ENCODE results near the gene KCNT2. TPM values are rescaled to one million over a fixed set of nuclear protein-coding genes. Genes with fewer than 3 reads are reported as not detected.

KCNT2 gene
- total and polyA plus RNA-seq, 10 of the 15 experiments (the other 5 are each of a cell fraction or from before 2014, with no cell fraction given) = not detected

- TF ChIP-seq PKNOX1 (IDR thresholded peaks at IDR 0.05) (no peak), ATF2 (IDR thresholded peaks at IDR 0.05; ENCODE audit: low read length) (no peak), BMI1 (IDR thresholded peaks at IDR 0.05; ENCODE audit: borderline replicate concordance) (no peak), LARP7 (IDR thresholded peaks at IDR 0.05) (no peak)
Measured at GRCh38 chr1:196603651-196604050, 4.6 kb downstream of the KCNT2 start (continued).

- WGBS (ENCODE audit: insufficient coverage, insufficient replicate concordance, low lambda C conversion rate, missing lambda C conversion rate) = 13% methylated on average over 2 of the region's 2 CpGs
- H3K27me3 ChIP-seq (replicated peaks in 1 of 2; ENCODE audit: control insufficient read depth in 2 of 2, insufficient read depth in 2 of 2, low read length in 1 of 2) = no peaks in the 10 kb centered on the region
- POLR2A ChIA-PET = no interaction called here
- no peaks in the 10 kb centered on the region for H3K36me3 ChIP-seq (ENCODE audit: control insufficient read depth in 2 of 2, insufficient read depth in 2 of 2, low read length in 1 of 2)
- ATAC-seq (no peak), DNase-seq (ENCODE audit: low read depth, low spot score) (no peak), FAIRE-seq (no peak)
- no peaks in the 10 kb centered on the region for H4K20me1 ChIP-seq (ENCODE audit: control insufficient read depth, insufficient read depth)
- H3K79me2 ChIP-seq (ENCODE audit: control insufficient read depth, insufficient read depth, low read length) = no peaks in the 10 kb centered on the region
- in situ Hi-C loops (cut with MboI) (no loop called here), intact Hi-C loops (cut with micrococcal nuclease; ENCODE audit: unreplicated experiment) (no loop called here)
- no peak overlapping the region for H2AFZ ChIP-seq (ENCODE audit: control insufficient read depth, low read depth, low read length)
- no TSS peak for BruUV-seq (replicated peaks)
- H3K4me3 ChIP-seq = no peak overlapping the region
- H3K4me1 ChIP-seq (ENCODE audit: control insufficient read depth, insufficient read depth, low read length) = no peaks in the 10 kb centered on the region
- RAD21 ChIA-PET (ENCODE audit: unreplicated experiment) = no interaction called here
- H3K4me2 ChIP-seq (ENCODE audit: control insufficient read depth, insufficient read depth) = no peak overlapping the region
- no peaks in the 10 kb centered on the region for H3K9me3 ChIP-seq (replicated peaks; ENCODE audit: control insufficient read depth, insufficient read depth, low read length)
- SMC1A ChIA-PET (ENCODE audit: uncharacterized antibody, unreplicated experiment) = no interaction called here
- CTCF ChIA-PET = no interaction called here
- H3K9ac ChIP-seq (ENCODE audit: control insufficient read depth, insufficient read depth, low read length) = no peak overlapping the region
- H3K27ac ChIP-seq (ENCODE audit: control insufficient read depth, insufficient read depth) = no peak overlapping the region
- no peak for TF ChIP-seq ELK1 (IDR thresholded peaks at IDR 0.05; ENCODE audit: low read depth, low read length)
- no peak for TF ChIP-seq ZNF217 (IDR thresholded peaks at IDR 0.05)
- no peak for TF ChIP-seq CHD4 (IDR thresholded peaks at IDR 0.05)
- TF ChIP-seq SMAD1 (IDR thresholded peaks at IDR 0.05; ENCODE audit: low read depth, partially characterized antibody) = no peak
- TF ChIP-seq RFX5 (IDR thresholded peaks at IDR 0.05; ENCODE audit: low read depth, low read length) = no peak
- TF ChIP-seq IKZF2 (IDR thresholded peaks at IDR 0.05) = no peak
- no peak for TF ChIP-seq CTCF (IDR thresholded peaks at IDR 0.05 in 2 of 3, conservative IDR thresholded peaks at IDR 0.05 in 1 of 3; ENCODE audit: control insufficient read depth in 2 of 3, extremely low read depth in 1 of 3, insufficient read depth in 1 of 3, low read depth in 3 of 3, low read length in 3 of 3)
- no peak for TF ChIP-seq ZBTB33 (IDR thresholded peaks at IDR 0.05)
- TF ChIP-seq EED (IDR thresholded peaks at IDR 0.05; ENCODE audit: low read depth) = no peak
Measured at GRCh38 chr1:196598942-196599748, 9.1 kb downstream of the KCNT2 start.

Measured in GM12878 (cell line).